K562 (cell line): ENCODE measurements around the gene MCU. TPM values are rescaled to one million over a fixed set of nuclear protein-coding genes. Genes with fewer than 3 reads are reported as not detected.

Experiments
- CBX5 ChIP-seq: IDR thresholded peaks from 2 replicates; pipeline ENCODE4 v1.6.1; 2014; ENCODE audit warnings: low read depth, borderline replicate concordance
- FOXK1 ChIP-seq: sonication (generic); formaldehyde crosslinking; IDR thresholded peaks from 2 replicates; pipeline ENCODE4 v1.8.0; 2022; ENCODE audit warnings: missing genetic modification reagents, mild to moderate bottlenecking, borderline replicate concordance
- NFYB ChIP-seq: IDR thresholded peaks from 2 replicates; pipeline ENCODE4 v1.6.1; 2011; ENCODE audit warnings: mild to moderate bottlenecking, moderate library complexity; ENCODE audit not compliant: insufficient read length; ENCODE audit errors: extremely low read depth
- NONO ChIP-seq, 2 experiments: fragments of 200-400 bp in 1 of 2; fragments of 450-650 bp in 1 of 2; formaldehyde crosslinking in 1 of 2; IDR thresholded peaks; 2 replicates each; pipeline ENCODE4 v1.6.1; 2017; ENCODE audit warnings: low read depth in 2 of 2, mild to moderate bottlenecking in 2 of 2, moderate library complexity in 2 of 2, low read length in 1 of 2
- NR4A1 ChIP-seq, 2 experiments: fragments of 250-450 bp in 1 of 2; fragments of 450-650 bp in 1 of 2; sonication (Bioruptor Pico) in 1 of 2; IDR thresholded peaks; 2 replicates each; pipeline versions ENCODE4 v1.4.0 to v1.6.1; 2016 to 2020; ENCODE audit warnings: mild to moderate bottlenecking in 2 of 2, missing compliant biosample characterization in 1 of 2, missing genetic modification characterization in 1 of 2, moderate library complexity in 1 of 2
- PHTF2 ChIP-seq: fragments of 250-450 bp; sonication (Bioruptor Pico); IDR thresholded peaks from 2 replicates; pipeline ENCODE4 v1.5.0; 2021; ENCODE audit warnings: mild to moderate bottlenecking
- PYGO2 ChIP-seq: fragments of 450-650 bp; IDR thresholded peaks from 2 replicates; pipeline ENCODE4 v1.6.1; 2016; ENCODE audit warnings: mild to moderate bottlenecking, missing genetic modification characterization, moderate library complexity, missing compliant biosample characterization
- SMC3 ChIP-seq: conservative IDR thresholded peaks from 2 replicates; pipeline ENCODE4 v1.6.1; 2011; ENCODE audit warnings: low read depth, low read length, improper control_type of control experiment; ENCODE audit not compliant: insufficient read depth
- SNIP1 ChIP-seq: fragments of 450-650 bp; IDR thresholded peaks from 2 replicates; pipeline ENCODE4 v1.7.1; 2017; ENCODE audit warnings: low read depth, mild to moderate bottlenecking
- SRSF7 ChIP-seq: fragments of 200-400 bp; formaldehyde crosslinking; optimal IDR thresholded peaks from 2 replicates; pipeline ENCODE3; 2017; ENCODE audit warnings: mild to moderate bottlenecking, low read depth, low read length
- TRIM28 ChIP-seq: fragments of 450-650 bp; IDR thresholded peaks from 2 replicates; pipeline ENCODE4 v1.6.1; 2017
- ZNF232 ChIP-seq: sonication (generic); formaldehyde crosslinking; IDR thresholded peaks from 2 replicates; pipeline ENCODE4 v1.8.0; 2022; ENCODE audit warnings: mild to moderate bottlenecking, missing genetic modification reagents
- ZNF41 ChIP-seq: fragments of 250-450 bp; sonication (Bioruptor Pico); conservative IDR thresholded peaks from 2 replicates; pipeline ENCODE4 v1.4.0; 2020; ENCODE audit warnings: mild to moderate bottlenecking
- ZNF561 ChIP-seq: fragments of 450-650 bp; formaldehyde crosslinking; conservative IDR thresholded peaks from 2 replicates; pipeline ENCODE4 v1.4.0; 2020; ENCODE audit warnings: mild to moderate bottlenecking, moderate library complexity
- polyA plus RNA-seq, 8 experiments: library from polyadenylated mRNA; depleted of rRNA in 4 of 8; stranded (reverse) in 5 of 8; unstranded in 3 of 8; fragments of >200 nt; fragmentation: Nextera tagmentation in 2 of 8; fragmentation: Illumina TruSeq in 1 of 8; extraction: Ambion mirVana in 2 of 8; extraction: Trizol in 1 of 8; gene quantifications; 2 replicates each; pipeline versions ENCODE4 v1.2.1 to v1.2.3, GENCODE V29; 2011 to 2014; ENCODE audit warnings: inconsistent platforms in 1 of 8, missing spikeins in 1 of 8
- total RNA-seq, 7 experiments: library from RNA; depleted of rRNA in 6 of 7; stranded (reverse); fragments of >200 nt in 6 of 7; fragmentation: Illumina TruSeq in 2 of 7; extraction: Trizol in 2 of 7; gene quantifications; 2 replicates each; pipeline versions ENCODE4 v1.2.1 to v1.2.3, GENCODE V29; 2011 to 2021; ENCODE audit warnings: low replicate concordance in 1 of 7
- TF ChIP-seq, protein P1 (sequence below): fragments of 250-450 bp; sonication (Bioruptor Pico); IDR thresholded peaks from 2 replicates; pipeline ENCODE4 v1.5.0; 2021; ENCODE audit warnings: mild to moderate bottlenecking, moderate library complexity
- TF ChIP-seq, protein P2 (sequence below): IDR thresholded peaks from 2 replicates; pipeline ENCODE4 v1.6.1; 2011; ENCODE audit warnings: borderline replicate concordance, low read depth, mild to moderate bottlenecking, moderate library complexity, low read length; ENCODE audit not compliant: insufficient read depth, poor library complexity, severe bottlenecking
- TF ChIP-seq, protein P3 (sequence below): fragments of 250-450 bp; sonication (Bioruptor Pico); IDR thresholded peaks from 2 replicates; pipeline ENCODE4 v1.8.0; 2022; ENCODE audit warnings: inconsistent platforms
- TF ChIP-seq, protein P4 (sequence below): IDR thresholded peaks from 2 replicates; pipeline ENCODE4 v1.6.1; 2016; ENCODE audit warnings: missing genetic modification characterization, missing compliant biosample characterization

MCU gene
- total and polyA plus RNA-seq, 9 of the 15 experiments (the other 6 are each of a cell fraction or from before 2014, with no cell fraction given): 8.2 to 88.8 (median 21.3) TPM

DNA sequence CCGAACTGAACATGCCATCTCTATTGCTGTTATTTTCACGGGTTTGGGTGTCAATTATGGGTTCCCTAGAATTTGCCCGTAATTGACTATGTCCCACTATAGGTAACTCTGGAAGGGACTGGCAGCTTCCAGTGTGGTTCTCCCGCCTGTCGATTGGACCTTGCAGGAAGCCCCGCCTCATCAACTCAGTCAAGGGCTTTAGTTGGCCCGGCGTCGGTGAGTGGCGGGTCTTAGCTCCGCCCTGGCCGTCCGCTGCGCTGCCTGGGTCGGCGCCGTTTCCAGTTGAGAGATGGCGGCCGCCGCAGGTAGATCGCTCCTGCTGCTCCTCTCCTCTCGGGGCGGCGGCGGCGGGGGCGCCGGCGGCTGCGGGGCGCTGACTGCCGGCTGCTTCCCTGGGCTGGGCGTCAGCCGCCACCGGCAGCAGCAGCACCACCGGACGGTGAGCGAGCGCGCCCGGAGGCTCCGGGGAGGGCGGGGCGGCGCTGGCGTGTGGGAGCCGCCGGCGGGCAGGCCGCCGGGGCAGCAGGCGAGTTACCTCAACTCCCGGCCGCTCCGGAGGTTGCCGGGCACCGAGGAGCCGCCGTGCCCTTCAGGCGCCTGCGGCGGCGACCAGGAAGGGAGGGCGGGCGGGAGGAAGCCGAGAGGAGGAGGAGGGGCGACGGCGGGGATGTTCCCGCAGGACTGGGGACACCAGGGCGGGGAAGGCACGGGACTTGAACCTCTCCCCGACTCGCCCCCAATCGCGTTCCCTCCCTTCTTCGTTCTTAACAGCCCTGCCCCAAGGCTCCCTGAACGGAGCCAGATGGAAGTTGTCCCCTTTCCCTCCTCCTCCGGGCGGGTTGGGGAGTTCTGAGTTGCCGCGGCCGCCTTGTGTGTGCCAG is at the start of gene MCU (continued):
- TF ChIP-seq, protein P1, sequence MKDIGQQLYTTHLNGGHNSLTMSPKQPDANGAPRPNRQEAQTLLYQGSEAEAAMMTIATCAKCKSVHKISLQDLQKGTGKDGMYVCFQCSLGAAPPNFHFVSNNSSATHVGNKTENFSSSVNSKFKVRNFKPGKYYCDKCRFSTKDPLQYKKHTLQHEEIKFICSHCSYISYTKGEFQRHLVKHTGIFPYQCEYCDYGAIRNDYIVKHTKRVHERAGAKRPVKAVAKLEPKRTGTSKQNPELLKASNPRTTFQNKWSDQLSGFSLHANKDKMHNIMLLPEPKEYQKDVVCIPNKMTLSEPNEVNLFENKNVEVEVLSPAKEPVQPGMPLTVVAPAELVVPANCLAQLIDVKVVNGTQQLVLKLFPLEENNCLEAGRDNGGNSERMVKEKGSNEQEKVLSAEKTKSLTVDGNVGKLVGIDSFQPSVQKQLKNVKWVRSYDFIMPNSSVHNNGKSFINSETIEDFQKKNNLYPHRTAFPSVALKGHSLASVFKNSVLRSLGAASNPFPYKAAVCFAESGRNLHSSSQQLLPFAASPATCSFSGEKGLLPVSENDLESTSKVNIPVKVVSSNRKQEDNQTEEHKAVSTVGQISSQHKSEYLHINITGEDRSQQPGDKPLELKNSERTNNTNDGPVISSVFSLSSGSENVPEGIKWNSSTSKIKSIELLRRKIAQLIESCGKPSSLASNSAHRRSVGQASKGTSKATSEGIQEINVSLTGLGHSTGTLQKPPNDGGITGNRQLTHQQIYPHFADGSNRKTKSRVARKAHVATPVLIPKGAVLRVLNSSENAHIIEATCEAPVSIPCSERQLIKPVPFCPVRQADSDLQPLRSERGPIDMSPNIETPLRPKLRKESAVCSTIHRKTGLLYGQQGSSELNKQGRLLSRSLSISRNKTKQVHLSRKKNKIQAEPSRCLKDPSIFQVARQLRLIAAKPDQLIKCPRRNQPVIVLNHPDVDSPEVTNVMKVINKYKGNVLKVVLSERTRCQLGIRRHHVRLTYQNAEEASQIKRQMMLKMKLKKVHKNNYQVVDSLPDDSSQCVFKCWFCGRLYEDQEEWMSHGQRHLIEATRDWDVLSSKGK (CRISPR knock-in tag): no peak
- TF ChIP-seq ZNF41 (CRISPR knock-in tag) (no peak), PYGO2 (tag) (no peak), SRSF7 (no peak), FOXK1 (CRISPR knock-in tag) (no peak), CBX5 (no peak), PHTF2 (CRISPR knock-in tag) (no peak), ZNF232 (CRISPR knock-in tag) (no peak), ZNF561 (CRISPR knock-in tag) (no peak), TRIM28 (no peak; the same call in 1 of the 2 replicates), NFYB (peak; percentile 47), NR4A1 (CRISPR knock-in tag; IDR thresholded peaks at IDR 0.05) (no peak), NR4A1 (tag; IDR thresholded peaks at IDR 0.05) (no peak), SNIP1 (no peak), SMC3 (no peak), NONO (IDR thresholded peaks at IDR 0.05; ENCODE audit: low read depth in 2 of 2, low read length in 1 of 2) (peak; percentile 93 to 96)
- TF ChIP-seq, protein P2, sequence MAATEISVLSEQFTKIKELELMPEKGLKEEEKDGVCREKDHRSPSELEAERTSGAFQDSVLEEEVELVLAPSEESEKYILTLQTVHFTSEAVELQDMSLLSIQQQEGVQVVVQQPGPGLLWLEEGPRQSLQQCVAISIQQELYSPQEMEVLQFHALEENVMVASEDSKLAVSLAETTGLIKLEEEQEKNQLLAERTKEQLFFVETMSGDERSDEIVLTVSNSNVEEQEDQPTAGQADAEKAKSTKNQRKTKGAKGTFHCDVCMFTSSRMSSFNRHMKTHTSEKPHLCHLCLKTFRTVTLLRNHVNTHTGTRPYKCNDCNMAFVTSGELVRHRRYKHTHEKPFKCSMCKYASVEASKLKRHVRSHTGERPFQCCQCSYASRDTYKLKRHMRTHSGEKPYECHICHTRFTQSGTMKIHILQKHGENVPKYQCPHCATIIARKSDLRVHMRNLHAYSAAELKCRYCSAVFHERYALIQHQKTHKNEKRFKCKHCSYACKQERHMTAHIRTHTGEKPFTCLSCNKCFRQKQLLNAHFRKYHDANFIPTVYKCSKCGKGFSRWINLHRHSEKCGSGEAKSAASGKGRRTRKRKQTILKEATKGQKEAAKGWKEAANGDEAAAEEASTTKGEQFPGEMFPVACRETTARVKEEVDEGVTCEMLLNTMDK: peak; percentile 1
- TF ChIP-seq, protein P3, sequence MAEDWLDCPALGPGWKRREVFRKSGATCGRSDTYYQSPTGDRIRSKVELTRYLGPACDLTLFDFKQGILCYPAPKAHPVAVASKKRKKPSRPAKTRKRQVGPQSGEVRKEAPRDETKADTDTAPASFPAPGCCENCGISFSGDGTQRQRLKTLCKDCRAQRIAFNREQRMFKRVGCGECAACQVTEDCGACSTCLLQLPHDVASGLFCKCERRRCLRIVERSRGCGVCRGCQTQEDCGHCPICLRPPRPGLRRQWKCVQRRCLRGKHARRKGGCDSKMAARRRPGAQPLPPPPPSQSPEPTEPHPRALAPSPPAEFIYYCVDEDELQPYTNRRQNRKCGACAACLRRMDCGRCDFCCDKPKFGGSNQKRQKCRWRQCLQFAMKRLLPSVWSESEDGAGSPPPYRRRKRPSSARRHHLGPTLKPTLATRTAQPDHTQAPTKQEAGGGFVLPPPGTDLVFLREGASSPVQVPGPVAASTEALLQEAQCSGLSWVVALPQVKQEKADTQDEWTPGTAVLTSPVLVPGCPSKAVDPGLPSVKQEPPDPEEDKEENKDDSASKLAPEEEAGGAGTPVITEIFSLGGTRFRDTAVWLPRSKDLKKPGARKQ (CRISPR knock-in tag): no peak
- TF ChIP-seq, protein P4, sequence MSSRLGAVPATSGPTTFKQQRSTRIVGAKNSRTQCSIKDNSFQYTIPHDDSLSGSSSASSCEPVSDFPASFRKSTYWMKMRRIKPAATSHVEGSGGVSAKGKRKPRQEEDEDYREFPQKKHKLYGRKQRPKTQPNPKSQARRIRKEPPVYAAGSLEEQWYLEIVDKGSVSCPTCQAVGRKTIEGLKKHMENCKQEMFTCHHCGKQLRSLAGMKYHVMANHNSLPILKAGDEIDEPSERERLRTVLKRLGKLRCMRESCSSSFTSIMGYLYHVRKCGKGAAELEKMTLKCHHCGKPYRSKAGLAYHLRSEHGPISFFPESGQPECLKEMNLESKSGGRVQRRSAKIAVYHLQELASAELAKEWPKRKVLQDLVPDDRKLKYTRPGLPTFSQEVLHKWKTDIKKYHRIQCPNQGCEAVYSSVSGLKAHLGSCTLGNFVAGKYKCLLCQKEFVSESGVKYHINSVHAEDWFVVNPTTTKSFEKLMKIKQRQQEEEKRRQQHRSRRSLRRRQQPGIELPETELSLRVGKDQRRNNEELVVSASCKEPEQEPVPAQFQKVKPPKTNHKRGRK (tag): no peak
